IMR-90 (cell line): Measurements from ENCODE around the gene KLKB1.

Experiments
- BHLHE40 ChIP-seq: fragments of 150-350 bp; IDR thresholded peaks from 2 replicates; pipeline ENCODE4 v1.6.1; 2016; ENCODE audit warnings: mild to moderate bottlenecking, low read depth, low read length
- CEBPB ChIP-seq: IDR thresholded peaks from 2 replicates; pipeline ENCODE4 v1.6.1; 2012; ENCODE audit warnings: low read depth, low read length, improper control_type of control experiment
- CTCF ChIP-seq: conservative IDR thresholded peaks from 2 replicates; pipeline ENCODE4 v1.5.1; 2012; ENCODE audit warnings: mild to moderate bottlenecking, low read depth, low read length, improper control_type of control experiment
- MAZ ChIP-seq: IDR thresholded peaks from 2 replicates; pipeline ENCODE4 v1.6.1; 2012; ENCODE audit warnings: low read depth, mild to moderate bottlenecking, low read length, improper control_type of control experiment, moderate library complexity, borderline replicate concordance
- MXI1 ChIP-seq: IDR thresholded peaks from 2 replicates; pipeline ENCODE4 v1.6.1; 2012; ENCODE audit warnings: low read depth, mild to moderate bottlenecking, low read length, moderate library complexity, borderline replicate concordance
- POLR2A ChIP-seq: IDR thresholded peaks from 2 replicates; pipeline ENCODE4 v1.6.1; 2012; ENCODE audit warnings: mild to moderate bottlenecking, low read depth, low read length
- RAD21 ChIP-seq: IDR thresholded peaks from 2 replicates; pipeline ENCODE4 v1.6.1; 2012; ENCODE audit warnings: low read length, improper control_type of control experiment
- RCOR1 ChIP-seq: IDR thresholded peaks from 2 replicates; pipeline ENCODE4 v1.6.1; 2012; ENCODE audit warnings: mild to moderate bottlenecking, low read length, improper control_type of control experiment; ENCODE audit not compliant: insufficient replicate concordance
- RFX5 ChIP-seq: IDR thresholded peaks from 2 replicates; pipeline ENCODE4 v1.8.0; 2012; ENCODE audit warnings: low read depth, mild to moderate bottlenecking, low read length, moderate library complexity
- SMC3 ChIP-seq: fragments of 150-350 bp; IDR thresholded peaks from 2 replicates; pipeline ENCODE4 v1.6.1; 2016; ENCODE audit warnings: low read depth, mild to moderate bottlenecking, antibody characterized with exemption, low read length, moderate library complexity
- USF2 ChIP-seq: fragments of 150-350 bp; IDR thresholded peaks from 2 replicates; pipeline ENCODE4 v1.6.1; 2017; ENCODE audit warnings: mild to moderate bottlenecking, antibody characterized with exemption, low read length, low read depth

GRCh38 chr4:186221624-186222023 lies 5.7 kb upstream of the KLKB1 start:
- TF ChIP-seq CTCF (no peak), POLR2A (no peak), RAD21 (no peak), BHLHE40 (no peak), CEBPB (no peak), RFX5 (no peak), SMC3 (no peak), RCOR1 (no peak), MXI1 (no peak), MAZ (no peak), USF2 (no peak)
